Measurements from ENCODE around the gene GCK.

The GCK gene

DNA sequence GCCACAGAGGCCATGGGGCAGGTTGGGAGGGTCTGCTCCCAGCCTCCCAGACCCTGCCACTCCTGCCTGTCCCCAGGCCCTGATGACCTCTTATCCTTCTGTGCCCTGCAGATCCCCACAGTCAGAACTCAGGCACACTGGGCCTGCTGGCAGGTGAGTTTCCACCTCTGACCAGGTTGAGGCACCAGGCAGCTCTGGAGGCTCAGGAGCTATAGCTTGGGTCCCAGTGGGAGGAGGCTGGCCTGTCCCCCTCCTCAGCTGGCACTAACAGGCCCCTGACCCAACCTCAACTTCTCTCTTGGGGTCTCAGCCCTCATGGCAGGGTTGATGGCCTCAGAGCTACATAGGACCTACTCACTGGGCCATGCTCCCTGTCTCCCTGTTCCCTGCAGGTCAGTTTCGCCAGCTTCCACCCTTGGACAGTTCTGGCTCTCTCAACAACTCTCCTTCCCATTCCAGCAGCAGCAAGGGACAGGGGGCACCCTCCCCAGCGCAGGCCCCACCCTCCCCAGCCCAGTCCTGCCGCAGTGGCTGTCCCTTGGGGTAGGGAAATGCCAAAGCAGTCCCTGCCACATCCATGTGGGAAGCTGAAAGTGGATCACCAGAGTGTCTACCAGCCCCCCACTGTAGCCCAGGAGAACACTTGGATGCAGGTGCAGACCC is 87.8 kb downstream of the GCK start:
- Histone ChIP-seq H3K4me3 (ENCODE audit: low read length) (no peak overlapping the region), H3K36me3 (ENCODE audit: control insufficient read depth, insufficient read depth, low read length) (no peaks in the 10 kb centered on the region), H3K27me3 (ENCODE audit: control insufficient read depth, insufficient read depth, low read length) (peaks cover 4% of the 10 kb centered on the region), H3K27ac (ENCODE audit: low read depth, low read length) (peak overlapping the region; percentile 21), H3K9ac (ENCODE audit: low read length) (no peak overlapping the region), H3K4me1 (ENCODE audit: control insufficient read depth, insufficient read depth, low read length) (peaks cover 4% of the 10 kb centered on the region)

- H3K4me3 ChIP-seq (ENCODE audit: low read length) = no peak overlapping the region
- peaks cover 4% of the 10 kb centered on the region for H3K4me1 ChIP-seq (ENCODE audit: control insufficient read depth, insufficient read depth, low read length)
- H3K27ac ChIP-seq (ENCODE audit: low read depth, low read length) = peak overlapping the region; percentile 64
- H3K27me3 ChIP-seq (ENCODE audit: control insufficient read depth, insufficient read depth, low read length) = peaks cover 4% of the 10 kb centered on the region
- no peak overlapping the region for H3K9ac ChIP-seq (ENCODE audit: low read length)
- no peaks in the 10 kb centered on the region for H3K36me3 ChIP-seq (ENCODE audit: control insufficient read depth, insufficient read depth, low read length)
Observed at GRCh38 chr7:44100458-44101302, 88.6 kb downstream of the GCK start.

- no peaks in the 10 kb centered on the region for H3K4me1 ChIP-seq (ENCODE audit: control insufficient read depth, insufficient read depth, low read length)
- peaks cover 4% of the 10 kb centered on the region for H3K27me3 ChIP-seq (ENCODE audit: control insufficient read depth, insufficient read depth, low read length)
- H3K27ac ChIP-seq (ENCODE audit: low read depth, low read length) = no peak overlapping the region
- H3K9ac ChIP-seq (ENCODE audit: low read length) = no peak overlapping the region
- no peaks in the 10 kb centered on the region for H3K36me3 ChIP-seq (ENCODE audit: control insufficient read depth, insufficient read depth, low read length)
- no peak overlapping the region for H3K4me3 ChIP-seq (ENCODE audit: low read length)
Observed at GRCh38 chr7:44099669-44100068, 89.6 kb downstream of the GCK start.

GRCh38 chr7:44098092-44099068 is 90.9 kb downstream of the GCK start:
- Histone ChIP-seq H3K4me3 (ENCODE audit: low read length) (no peak overlapping the region), H3K9ac (ENCODE audit: low read length) (no peak overlapping the region), H3K27me3 (ENCODE audit: control insufficient read depth, insufficient read depth, low read length) (no peaks in the 10 kb centered on the region), H3K27ac (ENCODE audit: low read depth, low read length) (no peak overlapping the region), H3K36me3 (ENCODE audit: control insufficient read depth, insufficient read depth, low read length) (no peaks in the 10 kb centered on the region), H3K4me1 (ENCODE audit: control insufficient read depth, insufficient read depth, low read length) (no peaks in the 10 kb centered on the region)

DNA sequence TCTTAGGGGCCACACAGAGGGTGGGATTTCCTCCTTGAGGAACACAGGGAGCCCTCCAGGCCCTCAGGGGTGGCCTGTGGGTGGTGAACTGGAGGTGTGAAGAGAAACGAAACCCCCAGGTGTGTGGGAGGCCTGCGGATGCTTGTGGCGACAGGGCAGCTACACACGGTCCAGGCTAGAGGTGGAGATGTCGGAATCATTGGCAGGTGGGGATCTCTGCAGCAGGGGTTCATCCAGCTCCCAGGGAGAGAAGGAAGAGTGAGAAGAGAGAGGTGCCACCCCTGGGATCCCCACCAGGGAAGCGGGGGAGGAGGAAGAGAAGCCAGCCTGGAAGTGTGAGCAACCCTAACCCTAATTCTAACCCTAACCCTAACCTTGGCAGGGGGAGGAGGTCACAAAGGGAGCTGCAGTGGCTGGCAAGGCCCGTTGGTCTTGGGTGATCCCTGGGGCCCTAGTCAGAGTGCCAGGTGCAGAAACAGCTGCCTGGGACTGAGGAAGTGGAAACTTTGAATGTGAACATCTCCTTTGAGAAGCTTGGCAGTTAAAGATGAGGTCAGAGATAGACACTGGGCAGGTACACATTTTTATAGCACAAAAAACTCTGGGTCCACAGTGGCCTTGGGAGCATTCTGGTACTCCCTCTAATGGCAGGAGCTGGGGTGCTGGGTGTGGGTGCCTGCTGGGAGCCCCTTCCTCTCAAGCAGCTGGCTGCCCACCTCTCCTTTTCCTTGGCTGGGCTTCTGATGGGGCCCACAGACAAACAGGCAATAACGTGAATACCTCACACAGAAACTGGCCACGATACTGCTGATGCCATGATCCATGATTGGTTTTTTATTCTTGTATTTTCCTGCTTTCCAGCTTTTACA is 91.9 kb downstream of the GCK start:
- Histone ChIP-seq H3K36me3 (ENCODE audit: control insufficient read depth, insufficient read depth, low read length) (no peaks in the 10 kb centered on the region), H3K27ac (ENCODE audit: low read depth, low read length) (no peak overlapping the region), H3K27me3 (ENCODE audit: control insufficient read depth, insufficient read depth, low read length) (no peaks in the 10 kb centered on the region), H3K9ac (ENCODE audit: low read length) (no peak overlapping the region), H3K4me1 (ENCODE audit: control insufficient read depth, insufficient read depth, low read length) (no peaks in the 10 kb centered on the region), H3K4me3 (ENCODE audit: low read length) (no peak overlapping the region)

DNA sequence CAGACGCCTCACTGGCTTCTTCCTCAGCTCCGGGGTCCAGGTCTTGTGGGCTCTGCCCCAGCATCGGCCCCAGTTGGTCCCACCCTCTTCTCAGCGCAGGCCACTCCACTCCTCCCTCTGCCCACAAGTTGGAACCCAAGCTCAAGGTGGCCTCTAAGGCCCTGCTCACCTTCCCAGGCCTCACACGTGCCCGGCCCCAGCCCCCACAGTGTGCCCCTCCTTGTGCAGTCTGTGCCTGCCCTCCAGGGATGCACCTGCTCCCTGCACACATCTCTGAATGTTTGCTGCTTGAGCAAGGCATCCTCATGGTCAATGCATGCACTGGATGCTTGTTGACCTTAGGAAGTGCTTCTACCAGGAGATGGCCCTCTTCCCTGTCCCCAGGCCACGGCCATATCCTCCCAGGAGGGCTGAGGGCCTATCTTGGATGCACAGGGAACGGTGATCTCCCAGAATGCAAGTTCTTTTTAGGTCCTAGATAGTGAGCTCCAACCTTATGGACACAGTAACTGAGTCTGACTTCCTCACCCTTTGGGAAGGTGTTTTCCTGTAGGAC is 92.8 kb downstream of the GCK start:
- H3K4me3 ChIP-seq (ENCODE audit: low read length) = no peak overlapping the region
- no peak overlapping the region for H3K9ac ChIP-seq (ENCODE audit: low read length)
- H3K27me3 ChIP-seq (ENCODE audit: control insufficient read depth, insufficient read depth, low read length) = no peaks in the 10 kb centered on the region
- H3K4me1 ChIP-seq (ENCODE audit: control insufficient read depth, insufficient read depth, low read length) = no peaks in the 10 kb centered on the region
- H3K27ac ChIP-seq (ENCODE audit: low read depth, low read length) = no peak overlapping the region
- H3K36me3 ChIP-seq (ENCODE audit: control insufficient read depth, insufficient read depth, low read length) = no peaks in the 10 kb centered on the region

DNA sequence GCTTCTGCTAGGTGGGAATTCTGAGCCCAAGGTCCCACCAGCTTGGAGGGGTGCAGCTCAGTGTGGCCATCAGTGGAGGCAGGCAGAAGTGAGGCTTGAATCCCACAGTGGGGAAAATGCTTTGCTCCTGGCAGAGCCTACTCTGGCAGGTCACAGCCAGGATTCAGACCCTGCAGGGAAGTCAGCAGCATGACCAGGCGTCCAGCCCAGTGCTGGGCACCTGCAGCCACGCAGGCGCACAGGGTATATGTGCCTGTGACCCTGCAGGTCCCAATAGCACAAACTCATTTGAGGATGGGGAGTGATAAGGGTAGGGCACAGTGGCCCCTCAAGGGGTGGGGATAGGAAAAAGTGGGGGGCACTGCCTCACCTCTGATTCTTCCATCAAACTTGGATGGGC is 93.5 kb downstream of the GCK start:
- Histone ChIP-seq H3K4me1 (ENCODE audit: control insufficient read depth, insufficient read depth, low read length) (no peaks in the 10 kb centered on the region), H3K27ac (ENCODE audit: low read depth, low read length) (no peak overlapping the region), H3K9ac (ENCODE audit: low read length) (no peak overlapping the region), H3K27me3 (ENCODE audit: control insufficient read depth, insufficient read depth, low read length) (no peaks in the 10 kb centered on the region), H3K36me3 (ENCODE audit: control insufficient read depth, insufficient read depth, low read length) (no peaks in the 10 kb centered on the region), H3K4me3 (ENCODE audit: low read length) (no peak overlapping the region)

DNA sequence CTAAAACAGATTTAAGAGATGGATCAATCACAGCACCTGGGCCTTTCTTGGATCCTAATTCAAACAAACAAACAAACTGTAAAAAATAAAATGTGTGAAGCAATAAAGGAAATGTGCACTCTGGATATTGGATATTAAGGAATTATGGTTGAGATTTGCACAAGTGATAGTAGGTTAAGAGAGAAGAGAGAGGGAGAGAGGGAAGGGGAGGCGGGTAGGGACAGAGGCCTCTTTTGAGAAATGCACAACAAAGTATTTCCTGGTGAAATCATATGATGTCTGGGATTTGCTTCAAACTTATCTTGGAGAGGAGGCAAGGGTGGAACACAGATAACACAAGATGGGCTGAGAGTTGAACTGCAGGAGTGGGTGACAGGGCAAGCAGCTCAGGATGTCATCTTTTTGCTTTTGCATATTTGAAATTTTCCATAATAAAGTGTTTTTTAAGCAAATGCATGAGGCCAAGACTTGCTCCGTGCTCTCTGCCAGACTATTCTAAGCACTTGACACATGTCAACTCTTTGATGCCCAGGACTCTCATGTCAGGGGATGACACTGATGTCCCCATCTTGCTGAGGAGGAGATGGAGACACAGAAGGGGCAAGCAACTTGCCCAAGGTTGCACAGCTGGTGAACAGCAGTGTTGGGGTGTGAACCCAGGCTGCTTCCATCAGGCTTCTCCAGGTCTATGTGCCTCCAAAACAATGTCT is 94.2 kb downstream of the GCK start:
- no peaks in the 10 kb centered on the region for H3K27me3 ChIP-seq (ENCODE audit: control insufficient read depth, insufficient read depth, low read length)
- no peak overlapping the region for H3K9ac ChIP-seq (ENCODE audit: low read length)
- no peak overlapping the region for H3K4me3 ChIP-seq (ENCODE audit: low read length)
- H3K27ac ChIP-seq (ENCODE audit: low read depth, low read length) = no peak overlapping the region
- no peaks in the 10 kb centered on the region for H3K4me1 ChIP-seq (ENCODE audit: control insufficient read depth, insufficient read depth, low read length)
- H3K36me3 ChIP-seq (ENCODE audit: control insufficient read depth, insufficient read depth, low read length) = no peaks in the 10 kb centered on the region

DNA sequence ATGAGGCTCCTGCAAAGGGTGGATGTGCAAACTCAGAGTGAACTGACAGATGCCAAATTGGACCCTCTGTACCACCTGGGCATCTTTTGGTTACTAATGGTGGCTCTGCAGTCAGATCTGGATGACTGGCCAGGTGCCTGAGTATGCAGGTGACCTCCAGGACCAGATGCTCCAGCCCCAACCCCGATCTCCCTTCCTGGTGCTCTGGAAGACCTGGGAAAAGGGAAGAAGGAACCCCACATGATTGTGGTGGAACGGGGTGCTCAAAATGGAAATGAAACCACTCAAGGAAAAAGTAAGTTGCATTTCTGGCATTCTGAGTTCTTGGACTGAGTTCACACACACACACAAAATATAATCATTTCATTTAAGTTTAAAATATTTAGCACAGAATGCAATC is 94.9 kb downstream of the GCK start:
- no peaks in the 10 kb centered on the region for H3K27me3 ChIP-seq (ENCODE audit: control insufficient read depth, insufficient read depth, low read length)
- no peaks in the 10 kb centered on the region for H3K36me3 ChIP-seq (ENCODE audit: control insufficient read depth, insufficient read depth, low read length)
- no peak overlapping the region for H3K27ac ChIP-seq (ENCODE audit: low read depth, low read length)
- no peak overlapping the region for H3K9ac ChIP-seq (ENCODE audit: low read length)
- H3K4me1 ChIP-seq (ENCODE audit: control insufficient read depth, insufficient read depth, low read length) = no peaks in the 10 kb centered on the region
- no peak overlapping the region for H3K4me3 ChIP-seq (ENCODE audit: low read length)

Measured in rectal smooth muscle tissue (tissue), 1 donor.